ENCODE measurements around the gene CASQ2. TPM values are rescaled to one million over a fixed set of nuclear protein-coding genes. Genes with fewer than 3 reads are reported as not detected.
A peak's percentile ranks its signal among the peaks of the same experiment; 100 is the strongest.

Gene CASQ2
- total RNA-seq, 1 donor from 2014 or later = not detected

GRCh38 chr1:115793162-115793561 is 24.6 kb upstream of the CASQ2 start:
- no peaks in the 10 kb centered on the region for H3K4me1 Mint-ChIP-seq (ENCODE audit: low read depth)
- peaks cover 66% of the 10 kb centered on the region for H3K27me3 Mint-ChIP-seq (ENCODE audit: low read depth)
- peaks cover 1% of the 10 kb centered on the region for H3K36me3 Mint-ChIP-seq (ENCODE audit: low read depth)
- peak; percentile 14 for TF ChIP-seq CTCF (IDR thresholded peaks at IDR 0.05)
- DNase-seq (ENCODE audit: low spot score) = no peak
- peaks cover 4% of the 10 kb centered on the region for H3K9me3 Mint-ChIP-seq (ENCODE audit: low read depth)
- H3K4me3 Mint-ChIP-seq (ENCODE audit: unreplicated experiment) = no peak overlapping the region
- H3K27ac Mint-ChIP-seq (ENCODE audit: unreplicated experiment) = no peak overlapping the region

GRCh38 chr1:115791816-115792215 is 23.3 kb upstream of the CASQ2 start:
- DNase-seq (ENCODE audit: low spot score) = no peak
- peaks cover 61% of the 10 kb centered on the region for H3K27me3 Mint-ChIP-seq (ENCODE audit: low read depth)
- H3K36me3 Mint-ChIP-seq (ENCODE audit: low read depth) = peaks cover 4% of the 10 kb centered on the region
- no peak overlapping the region for H3K27ac Mint-ChIP-seq (ENCODE audit: unreplicated experiment)
- peaks cover 14% of the 10 kb centered on the region for H3K9me3 Mint-ChIP-seq (ENCODE audit: low read depth)
- no peak for TF ChIP-seq CTCF (IDR thresholded peaks at IDR 0.05)
- H3K4me3 Mint-ChIP-seq (ENCODE audit: unreplicated experiment) = no peak overlapping the region
- H3K4me1 Mint-ChIP-seq (ENCODE audit: low read depth) = no peaks in the 10 kb centered on the region

GRCh38 chr1:115790846-115791245 is 22.3 kb upstream of the CASQ2 start:
- Mint-ChIP-seq H3K4me1 (ENCODE audit: low read depth) (no peaks in the 10 kb centered on the region), H3K4me3 (ENCODE audit: unreplicated experiment) (no peak overlapping the region), H3K27me3 (ENCODE audit: low read depth) (peaks cover 62% of the 10 kb centered on the region), H3K9me3 (ENCODE audit: low read depth) (peaks cover 16% of the 10 kb centered on the region), H3K27ac (ENCODE audit: unreplicated experiment) (no peak overlapping the region), H3K36me3 (ENCODE audit: low read depth) (peaks cover 4% of the 10 kb centered on the region)
- no peak for TF ChIP-seq CTCF (IDR thresholded peaks at IDR 0.05)
- no peak for DNase-seq (ENCODE audit: low spot score)

GRCh38 chr1:115790356-115790755 is 21.8 kb upstream of the CASQ2 start:
- no peak for DNase-seq (ENCODE audit: low spot score)
- Mint-ChIP-seq H3K36me3 (ENCODE audit: low read depth) (peaks cover 4% of the 10 kb centered on the region), H3K4me1 (ENCODE audit: low read depth) (no peaks in the 10 kb centered on the region), H3K4me3 (ENCODE audit: unreplicated experiment) (no peak overlapping the region), H3K27me3 (ENCODE audit: low read depth) (peaks cover 61% of the 10 kb centered on the region), H3K27ac (ENCODE audit: unreplicated experiment) (no peak overlapping the region), H3K9me3 (ENCODE audit: low read depth) (peaks cover 16% of the 10 kb centered on the region)
- no peak for TF ChIP-seq CTCF (IDR thresholded peaks at IDR 0.05)

GRCh38 chr1:115783311-115783710 is 14.8 kb upstream of the CASQ2 start:
- peaks cover 14% of the 10 kb centered on the region for H3K4me1 Mint-ChIP-seq (ENCODE audit: low read depth)
- peaks cover 4% of the 10 kb centered on the region for H3K36me3 Mint-ChIP-seq (ENCODE audit: low read depth)
- peaks cover 23% of the 10 kb centered on the region for H3K27me3 Mint-ChIP-seq (ENCODE audit: low read depth)
- TF ChIP-seq CTCF (IDR thresholded peaks at IDR 0.05) = no peak
- H3K9me3 Mint-ChIP-seq (ENCODE audit: low read depth) = peaks cover 16% of the 10 kb centered on the region
- H3K4me3 Mint-ChIP-seq (ENCODE audit: unreplicated experiment) = no peak overlapping the region
- H3K27ac Mint-ChIP-seq (ENCODE audit: unreplicated experiment) = no peak overlapping the region
- no peak for DNase-seq (ENCODE audit: low spot score)
